ENCODE results near the gene MRPL11. TPM values are rescaled to one million over a fixed set of nuclear protein-coding genes. Genes with fewer than 3 reads are reported as not detected.
"Not testable (repeated sequence)": the region's sequence is repeated elsewhere in the genome, so short reads cannot be mapped to it uniquely, and the experiment has no call there.

MRPL11 gene
- polyA plus RNA-seq, 4 donors = 57.0 to 118 (median 64.1) TPM

DNA sequence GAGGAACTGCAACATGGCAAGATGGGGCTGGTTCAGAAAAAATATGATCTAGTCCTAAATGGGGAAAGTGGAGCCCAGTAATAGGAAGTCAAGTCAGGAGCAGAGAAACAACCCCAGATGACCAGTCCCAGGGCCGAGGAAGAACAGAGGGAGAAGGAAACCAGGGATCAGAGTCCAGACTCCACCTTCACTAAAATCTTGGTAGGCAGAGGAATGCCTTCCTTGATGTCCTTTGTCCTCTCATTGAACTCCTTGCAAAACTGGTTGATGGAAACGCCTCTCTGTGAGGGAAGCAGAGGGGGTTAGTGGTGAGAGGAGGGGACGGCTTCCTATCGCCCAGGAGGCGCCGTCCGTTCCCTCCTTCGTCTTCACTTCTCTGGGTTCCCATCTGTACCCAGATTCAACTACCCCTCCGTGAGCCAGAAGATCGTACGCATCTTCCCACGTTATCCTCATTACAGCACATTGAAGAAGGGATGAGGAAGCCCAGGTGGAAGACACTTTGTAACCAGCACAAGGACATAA is 607 bp downstream of the MRPL11 start:
- no peaks in the 10 kb centered on the region for H3K27me3 ChIP-seq (ENCODE audit: control insufficient read depth in 3 of 3, insufficient read depth in 3 of 3, low read length in 3 of 3)
- H3K4me1 ChIP-seq (ENCODE audit: control insufficient read depth in 3 of 3, insufficient read depth in 2 of 3, low read depth in 1 of 3, low read length in 2 of 3) = peaks cover 0 to 5% (median 5%) of the 10 kb centered on the region in 3 donors
- peak overlapping the region; percentile 62 to 83 (median 71) for H3K27ac ChIP-seq (ENCODE audit: low read depth in 1 of 3, low read length in 2 of 3)
- peak overlapping the region; percentile 54 to 96 (median 71) for H3K4me3 ChIP-seq (ENCODE audit: low read depth in 1 of 3, low read length in 3 of 3)
- WGBS, 3 donors = 1 to 4% (median 3%) methylated on average over 12 of the region's 12 CpGs
- FAIRE-seq = no peak
- DNase-seq = peak in 1 of 2 donors; percentile 70
- peaks cover 0 to 29% (median 10%) of the 10 kb centered on the region in 3 donors for H3K36me3 ChIP-seq (ENCODE audit: control insufficient read depth in 3 of 3, insufficient read depth in 2 of 3, low read depth in 1 of 3, low read length in 3 of 3)
- peaks cover 0 to 5% of the 10 kb centered on the region in 2 donors for H3K9me3 ChIP-seq (ENCODE audit: control insufficient read depth in 2 of 2, insufficient read depth in 1 of 2, low read depth in 1 of 2, low read length in 1 of 2)

DNA sequence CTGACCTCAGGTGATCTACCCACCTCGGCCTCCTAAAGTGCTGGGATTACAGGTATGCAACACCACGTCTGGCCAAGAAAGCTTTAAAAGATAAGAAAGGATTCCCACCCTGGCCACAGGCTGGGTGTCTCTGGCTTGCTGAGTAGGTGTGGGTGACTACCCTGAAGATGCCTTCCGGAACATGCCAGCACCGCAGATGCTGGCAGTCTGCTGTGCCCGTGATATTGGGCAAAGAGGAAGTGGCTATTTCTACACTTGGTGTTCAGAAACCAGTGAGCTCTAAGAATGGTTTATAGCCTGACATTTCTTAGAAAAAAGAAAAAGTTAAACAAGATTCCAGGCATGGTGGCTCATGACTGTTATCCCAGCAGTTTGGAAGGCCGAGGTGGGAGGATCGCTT is 6.1 kb downstream of the MRPL11 start:
- WGBS, 3 donors = 90 to 92% (median 91%) methylated on average over 7 of the region's 7 CpGs
- no peak overlapping the region for H3K27ac ChIP-seq (ENCODE audit: low read depth in 1 of 3, low read length in 2 of 3)
- no peak for FAIRE-seq
- H3K9me3 ChIP-seq (ENCODE audit: control insufficient read depth in 2 of 2, insufficient read depth in 1 of 2, low read depth in 1 of 2, low read length in 1 of 2) = no peaks in the 10 kb centered on the region
- peaks cover 0 to 37% (median 10%) of the 10 kb centered on the region in 3 donors for H3K36me3 ChIP-seq (ENCODE audit: control insufficient read depth in 3 of 3, insufficient read depth in 2 of 3, low read depth in 1 of 3, low read length in 3 of 3)
- DNase-seq = no peak
- H3K4me1 ChIP-seq (ENCODE audit: control insufficient read depth in 3 of 3, insufficient read depth in 2 of 3, low read depth in 1 of 3, low read length in 2 of 3) = no peaks in the 10 kb centered on the region
- no peaks in the 10 kb centered on the region for H3K27me3 ChIP-seq (ENCODE audit: control insufficient read depth in 3 of 3, insufficient read depth in 3 of 3, low read length in 3 of 3)
- H3K4me3 ChIP-seq (ENCODE audit: low read depth in 1 of 3, low read length in 3 of 3) = no peak overlapping the region

DNA sequence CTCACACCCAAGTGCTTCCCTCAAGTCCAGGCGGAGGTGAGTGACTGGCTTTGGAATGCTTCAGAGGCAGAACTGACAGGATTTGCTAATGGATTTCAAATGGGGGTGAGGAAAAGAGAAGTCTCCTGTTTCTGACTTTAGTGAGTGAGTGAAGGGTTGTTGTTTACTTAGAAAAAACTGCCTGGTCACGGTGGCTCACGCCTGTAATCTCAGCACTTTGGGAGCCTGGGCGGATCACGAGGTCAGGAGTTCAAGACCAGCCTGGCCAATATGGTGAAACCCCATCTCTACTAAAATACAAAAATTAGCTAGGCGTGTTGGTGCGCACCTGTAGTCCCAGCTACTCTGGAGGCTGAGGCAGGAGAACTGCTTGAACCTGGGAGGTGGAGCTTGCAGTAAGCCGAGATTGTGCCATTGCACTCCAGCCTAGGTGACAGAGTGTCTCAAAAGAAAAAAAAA is 6.7 kb downstream of the MRPL11 start:
- not testable (repeated sequence) for FAIRE-seq; DNase-seq; H3K4me1 ChIP-seq (ENCODE audit: control insufficient read depth in 3 of 3, insufficient read depth in 2 of 3, low read depth in 1 of 3, low read length in 2 of 3); H3K9me3 ChIP-seq (ENCODE audit: control insufficient read depth in 2 of 2, insufficient read depth in 1 of 2, low read depth in 1 of 2, low read length in 1 of 2); H3K27ac ChIP-seq (ENCODE audit: low read depth in 1 of 3, low read length in 2 of 3); H3K4me3 ChIP-seq (ENCODE audit: low read depth in 1 of 3, low read length in 3 of 3); H3K27me3 ChIP-seq (ENCODE audit: control insufficient read depth in 3 of 3, insufficient read depth in 3 of 3, low read length in 3 of 3)
- 80 to 85% (median 82%) methylated on average over 8 of the region's 8 CpGs for WGBS, 3 donors
- peaks cover 0 to 33% (median 10%) of the 10 kb centered on the region in 3 donors for H3K36me3 ChIP-seq (ENCODE audit: control insufficient read depth in 3 of 3, insufficient read depth in 2 of 3, low read depth in 1 of 3, low read length in 3 of 3)

DNA sequence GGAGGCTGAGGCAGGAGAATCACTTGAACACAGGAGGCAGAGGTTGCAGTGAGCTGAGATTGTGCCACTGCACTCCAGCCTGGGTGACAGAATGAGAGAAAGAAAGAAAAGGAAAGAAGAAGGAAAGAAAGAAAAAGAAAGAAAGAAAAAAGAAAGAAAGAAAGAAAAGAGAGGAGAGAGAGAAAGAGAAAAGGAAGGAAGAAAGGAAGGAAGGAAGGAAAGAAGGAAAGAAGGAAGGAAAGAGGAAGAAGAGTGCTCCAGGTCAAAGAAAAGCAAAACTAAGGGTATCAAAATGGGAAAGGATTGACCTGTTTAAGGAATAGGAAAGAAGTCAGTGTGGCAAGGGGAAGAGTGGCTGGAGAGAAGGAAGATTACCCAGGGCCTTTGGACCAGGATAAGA is 7.4 kb downstream of the MRPL11 start:
- not testable (repeated sequence) for DNase-seq; H3K27ac ChIP-seq (ENCODE audit: low read depth in 1 of 3, low read length in 2 of 3); H3K4me3 ChIP-seq (ENCODE audit: low read depth in 1 of 3, low read length in 3 of 3); FAIRE-seq; H3K4me1 ChIP-seq (ENCODE audit: control insufficient read depth in 3 of 3, insufficient read depth in 2 of 3, low read depth in 1 of 3, low read length in 2 of 3); H3K27me3 ChIP-seq (ENCODE audit: control insufficient read depth in 3 of 3, insufficient read depth in 3 of 3, low read length in 3 of 3); H3K9me3 ChIP-seq (ENCODE audit: control insufficient read depth in 2 of 2, insufficient read depth in 1 of 2, low read depth in 1 of 2, low read length in 1 of 2)
- peaks cover 0 to 30% (median 10%) of the 10 kb centered on the region in 3 donors for H3K36me3 ChIP-seq (ENCODE audit: control insufficient read depth in 3 of 3, insufficient read depth in 2 of 3, low read depth in 1 of 3, low read length in 3 of 3)

DNA sequence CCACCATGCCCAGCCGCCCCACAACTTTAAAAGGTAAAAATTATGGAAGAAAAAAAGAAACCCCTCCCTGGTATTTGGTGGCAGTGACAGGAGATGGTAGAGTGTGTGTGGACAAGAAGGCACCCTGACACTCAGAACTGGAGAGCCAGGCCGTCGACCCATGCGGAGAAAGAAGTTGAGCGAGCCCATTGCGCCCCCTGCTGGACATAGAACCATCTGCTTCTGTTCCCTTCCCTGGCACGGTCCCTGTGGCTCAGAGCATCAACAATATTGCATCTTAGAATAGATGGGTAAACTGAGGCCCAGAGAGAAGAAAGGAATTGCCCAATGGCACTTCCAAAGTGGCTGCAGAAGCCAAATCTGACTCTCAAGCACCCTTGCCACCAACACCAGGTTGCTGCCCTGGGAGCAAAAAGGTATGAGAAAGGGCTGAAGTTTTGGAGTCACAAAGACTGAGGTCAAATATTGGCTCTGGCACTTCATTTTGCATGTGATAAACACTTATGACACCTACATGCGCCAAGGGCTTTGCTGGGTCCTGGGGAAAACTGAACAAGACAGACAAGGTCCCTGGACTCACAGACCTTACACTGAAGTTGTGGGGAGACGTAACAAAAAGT is 8.6 kb downstream of the MRPL11 start:
- no peak overlapping the region for H3K4me3 ChIP-seq (ENCODE audit: low read depth in 1 of 3, low read length in 3 of 3)
- FAIRE-seq (no peak), DNase-seq (peak; percentile 65 to 73)
- no peaks in the 10 kb centered on the region for H3K27me3 ChIP-seq (ENCODE audit: control insufficient read depth in 3 of 3, insufficient read depth in 3 of 3, low read length in 3 of 3)
- H3K36me3 ChIP-seq (ENCODE audit: control insufficient read depth in 3 of 3, insufficient read depth in 2 of 3, low read depth in 1 of 3, low read length in 3 of 3) = peaks cover 0 to 22% (median 0%) of the 10 kb centered on the region in 3 donors
- no peaks in the 10 kb centered on the region for H3K4me1 ChIP-seq (ENCODE audit: control insufficient read depth in 3 of 3, insufficient read depth in 2 of 3, low read depth in 1 of 3, low read length in 2 of 3)
- H3K9me3 ChIP-seq (ENCODE audit: control insufficient read depth in 2 of 2, insufficient read depth in 1 of 2, low read depth in 1 of 2, low read length in 1 of 2) = no peaks in the 10 kb centered on the region
- WGBS, 3 donors = 31 to 38% (median 36%) methylated on average over 9 of the region's 9 CpGs
- no peak overlapping the region for H3K27ac ChIP-seq (ENCODE audit: low read depth in 1 of 3, low read length in 2 of 3)

DNA sequence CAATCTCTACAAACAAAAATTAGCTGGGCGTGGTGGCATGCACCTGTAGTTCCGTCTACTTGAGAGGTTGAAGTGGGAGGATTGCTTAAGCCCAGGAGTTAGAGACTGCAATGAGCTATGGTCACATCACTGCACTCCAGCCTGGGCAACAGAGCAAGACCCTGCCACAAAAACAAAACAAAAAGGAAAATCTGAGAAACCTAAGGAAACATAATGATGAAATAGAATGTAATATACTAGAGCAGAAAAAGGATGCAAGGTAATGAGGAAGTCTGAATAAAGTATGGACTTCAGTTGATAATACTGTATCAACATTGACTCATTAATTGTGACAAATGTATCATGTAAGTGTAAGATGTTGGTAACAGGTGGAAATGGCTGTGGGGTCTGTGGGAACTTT is 9.7 kb downstream of the MRPL11 start:
- FAIRE-seq (no peak), DNase-seq (no peak)
- Histone ChIP-seq H3K9me3 (ENCODE audit: control insufficient read depth in 2 of 2, insufficient read depth in 1 of 2, low read depth in 1 of 2, low read length in 1 of 2) (no peaks in the 10 kb centered on the region), H3K4me3 (ENCODE audit: low read depth in 1 of 3, low read length in 3 of 3) (no peak overlapping the region), H3K4me1 (ENCODE audit: control insufficient read depth in 3 of 3, insufficient read depth in 2 of 3, low read depth in 1 of 3, low read length in 2 of 3) (no peaks in the 10 kb centered on the region), H3K36me3 (ENCODE audit: control insufficient read depth in 3 of 3, insufficient read depth in 2 of 3, low read depth in 1 of 3, low read length in 3 of 3) (peaks cover 0 to 21% (median 0%) of the 10 kb centered on the region in 3 donors), H3K27me3 (ENCODE audit: control insufficient read depth in 3 of 3, insufficient read depth in 3 of 3, low read length in 3 of 3) (no peaks in the 10 kb centered on the region), H3K27ac (ENCODE audit: low read depth in 1 of 3, low read length in 2 of 3) (no peak overlapping the region)
- WGBS, 3 donors = 81 to 85% (median 82%) methylated on average over 2 of the region's 2 CpGs

DNA sequence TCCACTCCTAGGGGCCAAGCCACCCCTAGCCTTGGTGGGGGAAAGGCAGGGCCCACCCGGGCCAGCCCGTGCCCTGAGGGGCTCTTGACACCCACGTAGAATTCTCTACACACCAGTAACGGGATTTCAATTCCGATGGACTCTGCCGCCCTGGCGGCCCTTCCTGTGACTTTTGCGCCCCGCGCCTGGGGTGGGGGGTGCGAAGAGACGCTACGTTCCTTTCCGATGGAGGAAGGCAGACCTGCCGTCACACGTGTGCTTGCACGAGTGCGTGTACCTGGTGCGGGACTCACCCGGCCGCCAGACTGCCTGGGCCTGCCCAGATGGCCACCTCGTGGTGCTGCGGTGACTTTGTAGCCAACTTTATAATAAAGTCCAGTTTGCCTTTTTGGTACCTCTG is 12.3 kb downstream of the MRPL11 start:
- no peak for FAIRE-seq

DNA sequence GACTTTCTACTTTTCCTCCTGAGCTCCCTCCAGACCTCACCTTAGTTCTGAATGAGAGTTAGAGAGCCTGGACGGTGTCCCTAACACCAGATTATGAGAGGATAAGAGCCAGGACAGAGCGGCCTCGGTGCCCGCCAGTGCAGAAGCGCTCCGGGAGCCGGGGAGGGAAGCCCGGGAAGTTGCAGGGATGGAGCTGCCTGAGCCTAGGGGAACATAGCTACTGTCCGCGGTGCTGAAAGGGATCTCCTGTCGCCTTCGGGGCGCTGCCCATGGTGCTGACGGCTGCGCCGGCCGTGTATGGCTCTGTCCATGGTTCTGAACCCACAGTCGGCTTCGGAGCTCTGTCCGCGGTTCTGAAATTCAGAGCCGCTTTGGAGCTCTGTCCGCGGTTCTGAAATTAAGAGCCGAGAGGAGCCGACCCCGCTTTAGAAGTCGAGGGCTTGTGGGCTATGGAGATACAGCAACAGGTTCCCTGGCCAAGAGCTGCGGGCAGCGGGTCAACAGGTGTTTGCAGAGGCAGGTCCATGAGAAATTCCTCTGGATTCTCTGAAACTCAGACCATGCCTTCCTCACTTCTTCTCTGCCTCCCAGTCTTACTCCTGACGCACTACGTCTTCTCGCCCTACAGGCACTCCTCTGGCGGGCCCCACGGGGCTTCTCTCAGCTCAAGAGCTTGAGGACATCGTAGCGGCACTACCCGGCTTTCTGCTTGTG is 17.0 kb downstream of the MRPL11 start:
- peaks cover 0 to 42% (median 2%) of the 10 kb centered on the region in 3 donors for H3K27me3 ChIP-seq (ENCODE audit: control insufficient read depth in 3 of 3, insufficient read depth in 3 of 3, low read length in 3 of 3)
- H3K9me3 ChIP-seq (ENCODE audit: control insufficient read depth in 2 of 2, insufficient read depth in 1 of 2, low read depth in 1 of 2, low read length in 1 of 2) = peaks cover 0 to 9% of the 10 kb centered on the region in 2 donors
- H3K36me3 ChIP-seq (ENCODE audit: control insufficient read depth in 3 of 3, insufficient read depth in 2 of 3, low read depth in 1 of 3, low read length in 3 of 3) = peaks cover 0 to 6% (median 0%) of the 10 kb centered on the region in 3 donors
- FAIRE-seq (no peak), DNase-seq (peak; percentile 83 to 94)
- 13 to 14% (median 14%) methylated on average over 38 of the region's 38 CpGs for WGBS, 3 donors
- no peaks in the 10 kb centered on the region for H3K4me1 ChIP-seq (ENCODE audit: control insufficient read depth in 3 of 3, insufficient read depth in 2 of 3, low read depth in 1 of 3, low read length in 2 of 3)
- H3K27ac ChIP-seq (ENCODE audit: low read depth in 1 of 3, low read length in 2 of 3) = peak overlapping the region in 1 of 3 donors; percentile 33
- H3K4me3 ChIP-seq (ENCODE audit: low read depth in 1 of 3, low read length in 3 of 3) = no peak overlapping the region

More for the DNA sequence above, 12.3 kb downstream of the MRPL11 start:
- WGBS, 3 donors = 74 to 76% (median 76%) methylated on average over 23 of the region's 23 CpGs
- no peak for DNase-seq
- peaks cover 0 to 6% (median 0%) of the 10 kb centered on the region in 3 donors for H3K36me3 ChIP-seq (ENCODE audit: control insufficient read depth in 3 of 3, insufficient read depth in 2 of 3, low read depth in 1 of 3, low read length in 3 of 3)
- H3K27me3 ChIP-seq (ENCODE audit: control insufficient read depth in 3 of 3, insufficient read depth in 3 of 3, low read length in 3 of 3) = peaks cover 0 to 8% (median 0%) of the 10 kb centered on the region in 3 donors
- no peak overlapping the region for H3K27ac ChIP-seq (ENCODE audit: low read depth in 1 of 3, low read length in 2 of 3)
- H3K9me3 ChIP-seq (ENCODE audit: control insufficient read depth in 2 of 2, insufficient read depth in 1 of 2, low read depth in 1 of 2, low read length in 1 of 2) = peaks cover 0 to 5% of the 10 kb centered on the region in 2 donors
- no peak overlapping the region for H3K4me3 ChIP-seq (ENCODE audit: low read depth in 1 of 3, low read length in 3 of 3)
- no peaks in the 10 kb centered on the region for H3K4me1 ChIP-seq (ENCODE audit: control insufficient read depth in 3 of 3, insufficient read depth in 2 of 3, low read depth in 1 of 3, low read length in 2 of 3)
